ENCODE data around the gene SCUBE1.

- TF ChIP-seq CTCF (IDR thresholded peaks at IDR 0.05) (no peak), EZH2phosphoT487 (IDR thresholded peaks at IDR 0.05) (no peak)
Measured at GRCh38 chr22:43341565-43341964, 1.6 kb downstream of the SCUBE1 start.
